DOHH2 (cell line): Measurements from ENCODE around the gene HRC.

Source experiments
- EZH2phosphoT487 ChIP-seq: fragments of 200-600 bp; sonication (generic); IDR thresholded peaks from 2 replicates; pipeline ENCODE4 v1.6.1; 2017; ENCODE audit warnings: borderline replicate concordance, mild to moderate bottlenecking, antibody characterized with exemption, low read length, moderate library complexity, mixed read lengths
- TF ChIP-seq, protein P1 (sequence below): fragments of 200-600 bp; sonication (generic); IDR thresholded peaks from one replicate; pipeline ENCODE4 v1.5.1; 2014; ENCODE audit warnings: antibody characterized with exemption, mild to moderate bottlenecking, low read depth, low read length; ENCODE audit not compliant: poor library complexity, severe bottlenecking

DNA sequence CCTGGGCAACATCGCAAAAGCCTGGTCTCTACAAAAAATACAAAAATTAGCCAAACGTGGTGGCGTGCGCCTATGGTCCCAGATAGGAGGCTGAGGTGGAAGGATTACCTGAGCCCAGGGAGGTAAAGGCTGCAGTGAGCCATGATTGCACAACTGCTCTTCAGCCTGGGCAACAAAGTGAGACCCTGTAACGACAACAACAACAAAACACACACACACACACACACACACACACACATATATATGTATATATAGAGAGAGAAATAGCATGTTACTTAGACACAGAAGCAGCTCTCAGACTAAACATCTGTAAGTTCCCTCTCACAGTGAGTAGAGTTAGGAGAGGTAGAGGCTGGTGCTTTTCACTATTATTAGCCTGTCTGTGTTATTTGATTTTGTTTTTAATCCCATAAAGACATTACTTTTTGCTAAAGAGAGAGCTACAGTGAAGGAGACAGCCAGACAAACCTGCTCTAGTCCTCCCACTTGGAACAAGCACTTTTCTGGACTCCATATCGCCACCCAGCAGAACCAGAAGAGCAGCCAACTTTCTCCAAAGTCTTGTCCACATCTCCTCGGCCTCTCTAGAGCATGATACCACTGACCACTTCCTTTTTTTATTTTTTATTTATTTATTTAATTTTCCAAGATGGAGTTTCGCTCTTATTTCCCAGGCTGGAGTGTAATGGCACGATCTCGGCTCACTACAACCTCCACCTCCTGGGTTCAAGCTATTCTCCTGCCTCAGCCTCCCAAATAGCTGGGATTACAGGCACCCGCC lies 43.8 kb downstream of the HRC start:
- TF ChIP-seq, protein P1, sequence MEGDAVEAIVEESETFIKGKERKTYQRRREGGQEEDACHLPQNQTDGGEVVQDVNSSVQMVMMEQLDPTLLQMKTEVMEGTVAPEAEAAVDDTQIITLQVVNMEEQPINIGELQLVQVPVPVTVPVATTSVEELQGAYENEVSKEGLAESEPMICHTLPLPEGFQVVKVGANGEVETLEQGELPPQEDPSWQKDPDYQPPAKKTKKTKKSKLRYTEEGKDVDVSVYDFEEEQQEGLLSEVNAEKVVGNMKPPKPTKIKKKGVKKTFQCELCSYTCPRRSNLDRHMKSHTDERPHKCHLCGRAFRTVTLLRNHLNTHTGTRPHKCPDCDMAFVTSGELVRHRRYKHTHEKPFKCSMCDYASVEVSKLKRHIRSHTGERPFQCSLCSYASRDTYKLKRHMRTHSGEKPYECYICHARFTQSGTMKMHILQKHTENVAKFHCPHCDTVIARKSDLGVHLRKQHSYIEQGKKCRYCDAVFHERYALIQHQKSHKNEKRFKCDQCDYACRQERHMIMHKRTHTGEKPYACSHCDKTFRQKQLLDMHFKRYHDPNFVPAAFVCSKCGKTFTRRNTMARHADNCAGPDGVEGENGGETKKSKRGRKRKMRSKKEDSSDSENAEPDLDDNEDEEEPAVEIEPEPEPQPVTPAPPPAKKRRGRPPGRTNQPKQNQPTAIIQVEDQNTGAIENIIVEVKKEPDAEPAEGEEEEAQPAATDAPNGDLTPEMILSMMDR = no peak
- TF ChIP-seq EZH2phosphoT487 = no peak
